MM.1S (cell line): ENCODE measurements around the gene ZBTB12.

Experiments
- DNase-seq: peaks from one replicate; pipeline ENCODE4 v3.0.0-alpha.2; 2015
- H2AFZ ChIP-seq: fragments of 300-600 bp; sonication (generic); 2 replicates; pipeline ENCODE4 v1.6.0; 2016; ENCODE audit warnings: antibody characterized with exemption, low read length
- H3F3A ChIP-seq: fragments of 300-600 bp; sonication (generic); 2 replicates; pipeline ENCODE4 v1.6.1; 2016; ENCODE audit warnings: mild to moderate bottlenecking, antibody characterized with exemption, low read length, moderate library complexity, mixed read lengths; ENCODE audit not compliant: insufficient read depth
- H3K27ac ChIP-seq: fragments of 300-600 bp; sonication (generic); 2 replicates; pipeline ENCODE4 v1.5.1; 2016; ENCODE audit warnings: mild to moderate bottlenecking, low read length
- H3K27me3 ChIP-seq: fragments of 300-600 bp; sonication (generic); replicated peaks from 2 replicates; pipeline ENCODE4 v1.6.0; 2016; ENCODE audit warnings: low read length; ENCODE audit not compliant: insufficient read depth
- H3K36me3 ChIP-seq: fragments of 300-600 bp; sonication (generic); replicated peaks from 2 replicates; pipeline ENCODE4 v1.6.1; 2016; ENCODE audit warnings: mild to moderate bottlenecking, low read length, mixed read lengths; ENCODE audit not compliant: insufficient read depth
- H3K4me1 ChIP-seq: fragments of 300-600 bp; sonication (generic); 2 replicates; pipeline ENCODE4 v1.6.1; 2016; ENCODE audit warnings: low read length, mixed read lengths
- H3K4me2 ChIP-seq: fragments of 300-600 bp; sonication (generic); 2 replicates; pipeline ENCODE4 v1.6.0; 2016; ENCODE audit warnings: low read depth, low read length
- H3K4me3 ChIP-seq: fragments of 300-600 bp; sonication (generic); 2 replicates; pipeline ENCODE4 v1.5.1; 2016; ENCODE audit warnings: low read length, mixed read lengths
- H3K79me2 ChIP-seq: fragments of 300-600 bp; sonication (generic); 2 replicates; pipeline ENCODE4 v1.6.1; 2016; ENCODE audit warnings: mixed run types, low read length, mixed read lengths
- H3K9ac ChIP-seq: fragments of 300-600 bp; sonication (generic); 2 replicates; pipeline ENCODE4 v1.6.1; 2016; ENCODE audit warnings: low read length, mixed read lengths
- H3K9me2 ChIP-seq: fragments of 300-600 bp; sonication (generic); replicated peaks from 2 replicates; pipeline ENCODE4 v1.6.1; 2016; ENCODE audit warnings: mild to moderate bottlenecking, low read length, mixed read lengths; ENCODE audit not compliant: insufficient read depth
- H3K9me3 ChIP-seq: fragments of 300-600 bp; sonication (generic); replicated peaks from 2 replicates; pipeline ENCODE4 v1.6.1; 2016; ENCODE audit warnings: mild to moderate bottlenecking, low read length, mixed read lengths; ENCODE audit not compliant: insufficient read depth
- H4K20me1 ChIP-seq: fragments of 300-600 bp; sonication (generic); 2 replicates; pipeline ENCODE4 v1.6.1; 2016; ENCODE audit warnings: mild to moderate bottlenecking, low read length, moderate library complexity, mixed read lengths; ENCODE audit not compliant: insufficient read depth
- CTCF ChIP-seq: fragments of 300-600 bp; sonication (generic); IDR thresholded peaks from 2 replicates; pipeline ENCODE4 v1.5.1; 2016; ENCODE audit warnings: antibody characterized with exemption, low read length, mixed read lengths
- EZH2 ChIP-seq: fragments of 300-600 bp; sonication (generic); optimal IDR thresholded peaks from 2 replicates; pipeline ENCODE3; 2017; ENCODE audit warnings: low read depth, mild to moderate bottlenecking, antibody characterized with exemption, low read length, mixed read lengths
- EZH2phosphoT487 ChIP-seq: fragments of 300-600 bp; sonication (generic); IDR thresholded peaks from 2 replicates; pipeline ENCODE4 v1.6.1; 2018; ENCODE audit warnings: antibody characterized with exemption, low read length

ZBTB12 gene

GRCh38 chr6:31874084-31874670, 27.7 kb downstream of the ZBTB12 start:
- H3K4me3 ChIP-seq: no peak overlapping the region
- no peaks in the 10 kb centered on the region for H3K36me3 ChIP-seq
- H3K9me3 ChIP-seq: no peaks in the 10 kb centered on the region
- no peak for DNase-seq
- no peak overlapping the region for H2AFZ ChIP-seq
- TF ChIP-seq EZH2 (no peak), EZH2phosphoT487 (no peak), CTCF (no peak)
- H3K27me3 ChIP-seq: peaks cover 8% of the 10 kb centered on the region
- no peak overlapping the region for H3K4me2 ChIP-seq
- H4K20me1 ChIP-seq: no peaks in the 10 kb centered on the region
- no peaks in the 10 kb centered on the region for H3K79me2 ChIP-seq
- no peak overlapping the region for H3K27ac ChIP-seq
- H3K4me1 ChIP-seq: no peaks in the 10 kb centered on the region
- no peak overlapping the region for H3K9ac ChIP-seq
- no peaks in the 10 kb centered on the region for H3K9me2 ChIP-seq
- no peaks in the 10 kb centered on the region for H3F3A ChIP-seq

- Histone ChIP-seq H3K27me3 (peaks cover 20% of the 10 kb centered on the region), H3K4me3 (no peak overlapping the region), H3K9me3 (no peaks in the 10 kb centered on the region), H3K27ac (no peak overlapping the region), H2AFZ (no peak overlapping the region), H3K79me2 (no peaks in the 10 kb centered on the region), H3K9ac (no peak overlapping the region), H4K20me1 (no peaks in the 10 kb centered on the region), H3K9me2 (no peaks in the 10 kb centered on the region), H3F3A (no peaks in the 10 kb centered on the region), H3K4me2 (no peak overlapping the region), H3K36me3 (no peaks in the 10 kb centered on the region), H3K4me1 (no peaks in the 10 kb centered on the region)
- no peak for DNase-seq
- TF ChIP-seq EZH2phosphoT487 (no peak), EZH2 (no peak), CTCF (no peak)
Measured at GRCh38 chr6:31871046-31871659, 30.7 kb downstream of the ZBTB12 start.

- no peak overlapping the region for H3K9ac ChIP-seq
- H3K9me2 ChIP-seq: no peaks in the 10 kb centered on the region
- no peak overlapping the region for H3K4me3 ChIP-seq
- no peaks in the 10 kb centered on the region for H3K4me1 ChIP-seq
- peaks cover 20% of the 10 kb centered on the region for H3K27me3 ChIP-seq
- no peaks in the 10 kb centered on the region for H3K36me3 ChIP-seq
- H3K4me2 ChIP-seq: no peak overlapping the region
- no peaks in the 10 kb centered on the region for H3K9me3 ChIP-seq
- no peaks in the 10 kb centered on the region for H3K79me2 ChIP-seq
- H3K27ac ChIP-seq: no peak overlapping the region
- no peak overlapping the region for H2AFZ ChIP-seq
- H4K20me1 ChIP-seq: no peaks in the 10 kb centered on the region
- no peak for DNase-seq
- H3F3A ChIP-seq: no peaks in the 10 kb centered on the region
- TF ChIP-seq CTCF: peak; percentile 23; the same call in 1 of the 2 replicates
- no peak for TF ChIP-seq EZH2phosphoT487
Measured at GRCh38 chr6:31870385-31870921, 31.4 kb downstream of the ZBTB12 start.
